CD14-positive monocyte (primary cell): Measurements from ENCODE around the gene PRR22. TPM values are rescaled to one million over a fixed set of nuclear protein-coding genes. Genes with fewer than 3 reads are reported as not detected.

ENCODE experiments used
- DNase-seq, 3 donors: peaks; one replicate each; pipeline ENCODE4 v3.0.0-alpha.2; 2011 to 2022
- H2AFZ ChIP-seq: 2 replicates; pipeline ENCODE4 v1.6.0; 2012; ENCODE audit warnings: mild to moderate bottlenecking, low read depth, low read length, inconsistent platforms; ENCODE audit not compliant: insufficient read depth, poor library complexity, severe bottlenecking
- H3K27ac ChIP-seq, 2 donors: 1 replicate in 1 of 2; 2 replicates in 1 of 2; pipeline ENCODE4 v1.5.1; 2012 to 2013; ENCODE audit warnings: low read length in 2 of 2, control low read depth in 1 of 2, inconsistent platforms in 1 of 2, low read depth in 1 of 2, mild to moderate bottlenecking in 1 of 2
- H3K27me3 ChIP-seq, 2 donors: one replicate each; pipeline versions ENCODE4 v1.6.0 to v1.6.1; 2011 to 2013; ENCODE audit warnings: low read length in 2 of 2; ENCODE audit not compliant: control insufficient read depth in 2 of 2, insufficient read depth in 2 of 2
- H3K36me3 ChIP-seq, 2 donors: replicated peaks in 1 of 2; 1 replicate in 1 of 2; 2 replicates in 1 of 2; pipeline versions ENCODE4 v1.5.1 to v1.6.1; 2012 to 2013; ENCODE audit warnings: low read length in 2 of 2, control low read depth in 1 of 2, inconsistent platforms in 1 of 2, mild to moderate bottlenecking in 1 of 2; ENCODE audit not compliant: insufficient read depth in 2 of 2, control insufficient read depth in 1 of 2
- H3K4me1 ChIP-seq, 2 donors: 1 replicate in 1 of 2; 2 replicates in 1 of 2; pipeline versions ENCODE4 v1.5.1 to v1.6.1; 2012 to 2013; ENCODE audit warnings: low read length in 2 of 2, control low read depth in 1 of 2, inconsistent platforms in 1 of 2, mild to moderate bottlenecking in 1 of 2, moderate library complexity in 1 of 2; ENCODE audit not compliant: insufficient read depth in 2 of 2, control insufficient read depth in 1 of 2
- H3K4me2 ChIP-seq: replicated peaks from 2 replicates; pipeline ENCODE3; 2012; ENCODE audit warnings: low read length, moderate library complexity, mild to moderate bottlenecking; ENCODE audit not compliant: poor library complexity, severe bottlenecking; ENCODE audit errors: extremely low read depth
- H3K4me3 ChIP-seq, 3 experiments: fragments of 200-600 bp in 1 of 3; sonication (generic) in 1 of 3; replicated peaks in 1 of 3; 1 replicate in 2 of 3; 2 replicates in 1 of 3; pipeline ENCODE4 v1.5.1; 2011 to 2013; ENCODE audit warnings: low read length in 3 of 3, mild to moderate bottlenecking in 3 of 3, control low read depth in 2 of 3, low read depth in 2 of 3, inconsistent platforms in 1 of 3, moderate library complexity in 1 of 3
- H3K79me2 ChIP-seq: 2 replicates; pipeline ENCODE4 v1.6.0; 2012; ENCODE audit warnings: mild to moderate bottlenecking, control low read depth, inconsistent platforms, low read length, moderate library complexity; ENCODE audit not compliant: insufficient read depth
- H3K9ac ChIP-seq: 2 replicates; pipeline ENCODE4 v1.6.0; 2017; ENCODE audit warnings: low read length, mild to moderate bottlenecking; ENCODE audit not compliant: insufficient read depth, poor library complexity, severe bottlenecking
- H3K9me3 ChIP-seq, 2 donors: replicated peaks in 1 of 2; 1 replicate in 1 of 2; 2 replicates in 1 of 2; pipeline versions ENCODE4 v1.5.1 to v1.6.1; 2012 to 2013; ENCODE audit warnings: low read length in 2 of 2, control low read depth in 1 of 2; ENCODE audit not compliant: control insufficient read depth in 1 of 2, insufficient read depth in 1 of 2
- H4K20me1 ChIP-seq: 2 replicates; pipeline ENCODE4 v1.6.0; 2012; ENCODE audit warnings: mild to moderate bottlenecking, low read length, control low read depth, moderate library complexity; ENCODE audit not compliant: insufficient read depth
- H3K27ac Mint-ChIP-seq, 7 donors: one replicate each; pipeline ENCODE4 v1.8.0; 2020; ENCODE audit warnings: mild to moderate bottlenecking in 7 of 7, mixed read lengths in 7 of 7, moderate library complexity in 6 of 7, inconsistent platforms in 2 of 7
- H3K27me3 Mint-ChIP-seq, 3 donors: one replicate each; pipeline ENCODE4 v1.8.0; 2021 to 2022; ENCODE audit warnings: low read depth in 3 of 3, mild to moderate bottlenecking in 3 of 3, mixed read lengths in 3 of 3, moderate library complexity in 3 of 3, inconsistent platforms in 1 of 3
- H3K36me3 Mint-ChIP-seq, 2 donors: one replicate each; pipeline ENCODE4 v1.8.0; 2020; ENCODE audit warnings: mixed read lengths in 2 of 2, inconsistent platforms in 1 of 2, mild to moderate bottlenecking in 1 of 2
- H3K4me1 Mint-ChIP-seq: one replicate; pipeline ENCODE4 v1.8.0; 2020; ENCODE audit warnings: mild to moderate bottlenecking, mixed read lengths
- H3K4me3 Mint-ChIP-seq, 2 donors: one replicate each; pipeline ENCODE4 v1.8.0; 2020; ENCODE audit warnings: mild to moderate bottlenecking in 2 of 2, mixed read lengths in 2 of 2, moderate library complexity in 1 of 2
- H3K9me3 Mint-ChIP-seq, 7 donors: one replicate each; pipeline ENCODE4 v1.8.0; 2020 to 2022; ENCODE audit warnings: mixed read lengths in 7 of 7, mild to moderate bottlenecking in 6 of 7, moderate library complexity in 6 of 7, inconsistent platforms in 2 of 7
- WGBS: methylation state at CpG from one replicate; pipeline ENCODE4 v1.1.5; 2013; ENCODE audit warnings: missing lambda C conversion rate; ENCODE audit not compliant: insufficient coverage; 5-methylcytosine and 5-hydroxymethylcytosine counted together
- intact Hi-C, 2 donors: fragments of 100-400 bp; cut with micrococcal nuclease; formaldehyde crosslinking; loops; one replicate each; pipeline versions ENCODE4 v1.15.0 to v1.15.1; 2023
- polyA plus RNA-seq, 3 donors: library from polyadenylated mRNA; depleted of rRNA in 1 of 3; unstranded in 2 of 3; stranded (reverse) in 1 of 3; fragments of 300-500 nt in 2 of 3; fragments of >200 nt in 1 of 3; fragmentation: Illumina TruSeq in 2 of 3; gene quantifications; 1 replicate in 2 of 3; 2 replicates in 1 of 3; pipeline ENCODE4 v1.2.3, GENCODE V29; 2012 to 2021
- TF ChIP-seq, protein P1 (sequence below): fragments of 200-600 bp; IDR thresholded peaks from one replicate; pipeline ENCODE4 v1.8.0; 2022; ENCODE audit warnings: antibody characterized with exemption, mild to moderate bottlenecking

The PRR22 gene
- polyA plus RNA-seq, 3 donors: 0.15 to 1.6 TPM; not detected in 1

DNA sequence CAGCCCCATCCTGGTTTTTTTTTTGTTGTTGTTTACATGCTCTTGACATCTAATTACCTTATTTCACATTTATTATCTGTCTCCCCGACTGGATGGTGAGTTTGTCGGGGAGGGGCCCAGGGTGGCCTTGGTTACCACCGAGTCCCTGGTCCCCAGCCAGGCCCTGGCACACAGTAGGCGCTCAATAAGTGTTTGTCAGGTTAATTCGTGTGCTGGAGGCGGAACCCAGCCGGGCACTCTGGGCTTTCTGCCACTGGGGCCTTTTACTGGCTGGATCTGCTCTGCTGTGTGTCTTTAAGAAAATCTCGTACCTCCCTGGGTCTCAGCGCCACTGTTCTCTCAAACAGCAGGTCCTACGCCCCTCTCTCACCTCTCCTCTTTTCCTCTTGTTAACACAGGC is 24.9 kb upstream of the PRR22 start:
- no peak for DNase-seq
- Mint-ChIP-seq H3K36me3 (peaks cover 0 to 2% of the 10 kb centered on the region in 2 donors), H3K4me1 (peaks cover 9% of the 10 kb centered on the region), H3K9me3 (peaks cover 0 to 15% (median 10%) of the 10 kb centered on the region in 7 donors), H3K27ac (no peak overlapping the region), H3K27me3 (peaks cover 23 to 33% (median 31%) of the 10 kb centered on the region in 3 donors), H3K4me3 (no peak overlapping the region)
- Histone ChIP-seq H4K20me1 (no peaks in the 10 kb centered on the region), H2AFZ (no peak overlapping the region), H3K4me3 (no peak overlapping the region), H3K27me3 (peaks cover 6 to 22% of the 10 kb centered on the region in 2 donors), H3K36me3 (no peaks in the 10 kb centered on the region), H3K79me2 (no peaks in the 10 kb centered on the region), H3K9ac (no peak overlapping the region), H3K4me1 (peaks cover 2% of the 10 kb centered on the region in 2 donors), H3K27ac (no peak overlapping the region), H3K9me3 (peaks cover 5 to 17% of the 10 kb centered on the region in 2 donors), H3K4me2 (no peak overlapping the region)
- intact Hi-C loops: loop anchor here in 1 of 2 donors (5.0 to 10.0 kb wide), 2 partner anchors 83 to 215 kb away; no protein-coding TSS in a partner anchor
- TF ChIP-seq, protein P1, sequence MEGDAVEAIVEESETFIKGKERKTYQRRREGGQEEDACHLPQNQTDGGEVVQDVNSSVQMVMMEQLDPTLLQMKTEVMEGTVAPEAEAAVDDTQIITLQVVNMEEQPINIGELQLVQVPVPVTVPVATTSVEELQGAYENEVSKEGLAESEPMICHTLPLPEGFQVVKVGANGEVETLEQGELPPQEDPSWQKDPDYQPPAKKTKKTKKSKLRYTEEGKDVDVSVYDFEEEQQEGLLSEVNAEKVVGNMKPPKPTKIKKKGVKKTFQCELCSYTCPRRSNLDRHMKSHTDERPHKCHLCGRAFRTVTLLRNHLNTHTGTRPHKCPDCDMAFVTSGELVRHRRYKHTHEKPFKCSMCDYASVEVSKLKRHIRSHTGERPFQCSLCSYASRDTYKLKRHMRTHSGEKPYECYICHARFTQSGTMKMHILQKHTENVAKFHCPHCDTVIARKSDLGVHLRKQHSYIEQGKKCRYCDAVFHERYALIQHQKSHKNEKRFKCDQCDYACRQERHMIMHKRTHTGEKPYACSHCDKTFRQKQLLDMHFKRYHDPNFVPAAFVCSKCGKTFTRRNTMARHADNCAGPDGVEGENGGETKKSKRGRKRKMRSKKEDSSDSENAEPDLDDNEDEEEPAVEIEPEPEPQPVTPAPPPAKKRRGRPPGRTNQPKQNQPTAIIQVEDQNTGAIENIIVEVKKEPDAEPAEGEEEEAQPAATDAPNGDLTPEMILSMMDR: no peak
- 88% methylated on average over 9 of the region's 10 CpGs for WGBS

- peaks cover 10 to 26% of the 10 kb centered on the region in 2 donors for H3K27me3 ChIP-seq
- no peaks in the 10 kb centered on the region for H3K36me3 ChIP-seq
- H3K9me3 Mint-ChIP-seq: peaks cover 0 to 19% (median 12%) of the 10 kb centered on the region in 7 donors
- no peak overlapping the region for H3K9ac ChIP-seq
- DNase-seq: no peak
- H3K79me2 ChIP-seq: no peaks in the 10 kb centered on the region
- WGBS: 55% methylated on average over 7 of the region's 9 CpGs
- H3K9me3 ChIP-seq: peaks cover 9 to 17% of the 10 kb centered on the region in 2 donors
- H2AFZ ChIP-seq: no peak overlapping the region
- no peak overlapping the region for H3K4me2 ChIP-seq
- peaks cover 6 to 7% of the 10 kb centered on the region in 2 donors for H3K4me1 ChIP-seq
- H3K4me3 Mint-ChIP-seq: no peak overlapping the region
- H4K20me1 ChIP-seq: no peaks in the 10 kb centered on the region
- TF ChIP-seq, protein P1: no peak
- intact Hi-C loops: loop anchor here in 1 of 2 donors (5.0 to 10.0 kb wide), 2 partner anchors 83 to 216 kb away; no protein-coding TSS in a partner anchor
- H3K36me3 Mint-ChIP-seq: peaks cover 0 to 6% of the 10 kb centered on the region in 2 donors
- H3K4me3 ChIP-seq: no peak overlapping the region
- H3K4me1 Mint-ChIP-seq: peaks cover 13% of the 10 kb centered on the region
- H3K27ac ChIP-seq: no peak overlapping the region
- peak overlapping the region in 1 of 7 donors; percentile 46 for H3K27ac Mint-ChIP-seq
- H3K27me3 Mint-ChIP-seq: peaks cover 27 to 35% (median 35%) of the 10 kb centered on the region in 3 donors
Measured at GRCh38 chr19:5809053-5809452, 24.5 kb upstream of the PRR22 start.
